ENCODE results near the gene TERB2. TPM values are rescaled to one million over a fixed set of nuclear protein-coding genes. Genes with fewer than 3 reads are reported as not detected.

Gene TERB2, protein sequence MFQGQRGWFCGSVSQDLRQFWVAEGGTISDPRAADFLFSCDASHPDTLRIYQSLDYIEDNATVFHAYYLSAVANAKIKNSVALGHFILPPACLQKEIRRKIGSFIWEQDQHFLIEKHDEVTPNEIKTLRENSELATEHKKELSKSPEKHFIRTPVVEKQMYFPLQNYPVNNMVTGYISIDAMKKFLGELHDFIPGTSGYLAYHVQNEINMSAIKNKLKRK
- total RNA-seq, result not detected in 2 replicates

DNA sequence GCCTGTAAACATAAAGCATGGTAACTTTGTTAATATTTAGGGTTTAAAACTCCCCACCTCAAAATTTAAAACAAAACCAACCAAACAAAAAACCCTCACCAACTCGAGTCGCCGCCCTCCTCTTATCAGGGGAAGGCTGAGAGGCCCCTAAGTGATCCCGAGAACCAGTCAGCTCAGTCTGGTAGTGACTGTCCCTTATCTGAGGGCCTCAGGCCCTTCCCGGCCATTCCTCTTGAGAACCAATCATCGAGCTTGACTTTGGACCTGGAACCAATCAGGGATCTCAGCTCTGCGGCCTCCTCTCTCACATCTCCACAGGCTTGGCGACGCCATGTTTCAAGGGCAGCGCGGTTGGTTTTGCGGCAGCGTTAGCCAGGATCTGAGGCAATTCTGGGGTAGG, at the start of gene TERB2:
Gene TERB2 (plus strand): TSS at position 300 of the 400 bp plus-strand sequence. CDS start 32 bp downstream, at position 332.

DNA sequence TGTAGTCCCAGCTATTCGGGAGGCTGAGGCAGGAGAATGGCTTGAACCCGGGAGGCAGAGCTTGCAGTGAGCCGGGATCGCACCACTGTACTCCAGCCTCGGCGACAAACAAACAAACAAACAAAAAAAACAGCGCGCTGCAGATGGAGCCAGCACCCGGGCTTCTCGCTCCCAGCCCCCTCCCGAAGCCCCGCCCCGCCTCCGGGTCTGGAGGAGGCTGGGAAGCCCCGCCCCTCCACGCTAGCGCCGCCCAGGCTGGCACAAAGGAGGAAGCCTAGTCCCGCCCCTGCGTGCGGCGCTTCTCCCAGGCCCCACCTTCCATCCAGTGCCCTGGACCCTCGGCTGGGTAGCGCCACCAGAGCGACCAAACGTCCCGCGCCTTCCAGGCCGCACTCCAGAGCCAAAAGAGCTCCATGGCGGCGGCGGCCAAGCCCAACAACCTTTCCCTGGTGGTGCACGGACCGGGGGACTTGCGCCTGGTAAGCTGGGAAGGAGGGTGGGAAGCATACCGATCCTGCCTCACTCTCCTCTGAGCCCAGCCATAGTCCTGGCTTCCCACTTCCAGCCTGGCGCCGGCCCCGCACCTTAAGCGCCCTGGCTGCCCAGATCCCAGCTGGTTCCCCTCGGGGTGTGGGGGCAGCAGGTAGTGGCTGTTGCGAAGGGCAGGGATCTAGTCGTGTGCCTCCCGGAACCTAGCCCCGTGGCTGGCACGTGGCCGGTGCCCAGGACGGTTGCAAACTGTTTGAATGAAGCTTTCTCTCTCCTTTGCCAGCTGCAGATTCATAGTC, 66.6 kb downstream of the TERB2 start, which contains the start of gene SORD:
Gene SORD (plus strand): TSS at position 325 of the 788 bp plus-strand sequence. CDS start 89 bp downstream, at position 414.

Other genes with a start within 250 kb of the TERB2 start
- gene PATL2, start 245.4 kb upstream of the TERB2 start, total RNA-seq, result 0.33 TPM in 1 of 2 replicates, not detected in the other
- 5,363 and 5,707 TPM in 2 replicates for gene B2M, start 245.2 kb upstream of the TERB2 start, total RNA-seq
- 17.3 and 18.4 TPM in 2 replicates for gene TRIM69, start 220.2 kb upstream of the TERB2 start, total RNA-seq
- gene SORD, start 66.5 kb downstream of the TERB2 start, total RNA-seq, result 16.7 and 16.9 TPM in 2 replicates
- gene DUOX2, start 157.5 kb downstream of the TERB2 start, total RNA-seq, result not detected in 2 replicates
- not detected in 2 replicates for gene DUOXA2, start 157.6 kb downstream of the TERB2 start, total RNA-seq
- not detected in 2 replicates for gene DUOXA1, start 173.2 kb downstream of the TERB2 start, total RNA-seq
- gene DUOX1, start 173.3 kb downstream of the TERB2 start, total RNA-seq, result not detected in 2 replicates
- 0.64 TPM in 1 of 2 replicates, not detected in the other for gene SHF, start 231.3 kb downstream of the TERB2 start, total RNA-seq

All from mammary microvascular endothelial cell (primary cell).